T-helper 2 cell treated with Interferon-gamma antibody and Interleukin-4, amounts not matched to agents 5 μg/mL and 100 μg/mL, for 36 hours (primary cell): Measurements from ENCODE around the gene SLIRP.
"Not testable (repeated sequence)": the region's sequence is repeated elsewhere in the genome, so short reads cannot be mapped to it uniquely, and the experiment has no call there.

Source experiments
- DNase-seq: peaks from one replicate; pipeline ENCODE4 v3.0.0; 2021; ENCODE audit warnings: low spot score
- H3K27ac Mint-ChIP-seq: one replicate; pipeline ENCODE4 v1.8.0; 2021; ENCODE audit warnings: mild to moderate bottlenecking, mixed read lengths
- H3K27me3 Mint-ChIP-seq: one replicate; pipeline ENCODE4 v1.8.0; 2021; ENCODE audit warnings: low read depth, mixed read lengths
- H3K36me3 Mint-ChIP-seq: one replicate; pipeline ENCODE4 v1.8.0; 2021; ENCODE audit warnings: low read depth, mixed read lengths
- H3K4me1 Mint-ChIP-seq: one replicate; pipeline ENCODE4 v1.8.0; 2021; ENCODE audit warnings: low read depth, mixed read lengths
- H3K4me3 Mint-ChIP-seq: one replicate; pipeline ENCODE4 v1.8.0; 2022; ENCODE audit warnings: mild to moderate bottlenecking, moderate library complexity, mixed read lengths
- H3K9me3 Mint-ChIP-seq: one replicate; pipeline ENCODE4 v1.8.0; 2021; ENCODE audit warnings: mixed read lengths

The SLIRP gene

DNA sequence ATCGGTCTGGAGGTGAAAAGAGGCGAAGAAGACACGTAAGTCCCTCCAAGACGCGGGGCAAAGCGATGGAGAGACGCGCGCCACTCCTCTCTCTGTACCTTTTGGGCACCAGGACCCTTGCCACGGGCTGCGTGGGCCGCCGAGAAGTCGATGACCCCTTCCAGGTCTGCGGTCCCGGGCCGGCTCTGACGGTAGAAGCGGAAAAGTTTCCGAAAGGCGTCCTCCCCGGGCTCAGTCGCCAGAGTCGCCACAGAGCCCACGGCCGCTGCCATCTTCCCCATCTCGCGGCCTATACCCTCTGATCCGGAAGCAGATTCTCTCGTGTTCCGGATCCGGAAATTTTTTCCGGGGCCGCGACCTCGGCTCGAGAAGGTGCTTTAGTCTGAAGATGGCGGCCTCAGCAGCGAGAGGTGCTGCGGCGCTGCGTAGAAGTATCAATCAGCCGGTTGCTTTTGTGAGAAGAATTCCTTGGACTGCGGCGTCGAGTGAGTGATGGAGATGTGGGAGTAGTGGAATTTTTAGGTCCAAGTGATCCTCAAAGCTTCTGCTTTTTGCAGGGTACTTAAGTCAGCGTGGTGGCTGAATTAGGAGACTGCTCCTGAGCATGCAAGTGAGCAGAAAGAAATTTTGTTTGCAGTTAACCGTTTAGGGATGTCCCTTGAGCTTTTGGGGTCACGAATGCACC lies at the start of gene SLIRP, which contains the start of gene ALKBH1:
SLIRP (plus strand) TSS at position 380 of the 685 bp plus-strand sequence; CDS start at position 389, 9 bp downstream.
ALKBH1 (minus strand) TSS at position 300 of the 685 bp plus-strand sequence; CDS start at position 281, 19 bp downstream.
- H3K4me1 Mint-ChIP-seq, result peaks cover 29% of the 10 kb centered on the region

DNA sequence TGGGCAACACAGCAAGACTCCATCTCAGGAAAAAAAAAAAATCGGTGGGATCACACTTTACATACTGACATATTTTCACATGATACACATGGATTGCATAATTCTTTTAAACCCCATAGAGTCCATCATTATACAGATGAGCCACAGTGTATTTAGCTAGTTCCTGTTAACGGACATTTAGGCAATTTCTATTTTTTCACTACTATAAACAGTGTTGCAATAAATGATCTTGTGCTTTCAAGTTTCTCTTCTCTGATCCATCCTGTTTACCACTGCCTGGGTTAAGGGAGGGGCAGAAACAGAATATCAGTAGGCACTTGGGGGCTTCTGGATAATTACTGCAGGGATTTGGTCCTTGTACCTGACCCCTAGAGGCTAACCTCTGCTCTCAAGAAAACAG lies 48.1 kb upstream of the SLIRP start:
- no peak for DNase-seq
- Mint-ChIP-seq H3K27me3 (no peaks in the 10 kb centered on the region), H3K4me1 (peaks cover 2% of the 10 kb centered on the region), H3K9me3 (no peaks in the 10 kb centered on the region), H3K4me3 (no peak overlapping the region), H3K27ac (no peak overlapping the region), H3K36me3 (no peaks in the 10 kb centered on the region)

More for the DNA sequence above, at the start of gene SLIRP, which contains the start of gene ALKBH1:
- peaks cover 32% of the 10 kb centered on the region for H3K36me3 Mint-ChIP-seq
- peak; percentile 82 for DNase-seq
- peak within 1 kb of the TSS; percentile 99 for H3K4me3 Mint-ChIP-seq
- peak within 1 kb of the TSS; percentile 97 for H3K27ac Mint-ChIP-seq
- H3K27me3 Mint-ChIP-seq, result no peaks in the 10 kb centered on the region
- no peaks in the 10 kb centered on the region for H3K9me3 Mint-ChIP-seq

DNA sequence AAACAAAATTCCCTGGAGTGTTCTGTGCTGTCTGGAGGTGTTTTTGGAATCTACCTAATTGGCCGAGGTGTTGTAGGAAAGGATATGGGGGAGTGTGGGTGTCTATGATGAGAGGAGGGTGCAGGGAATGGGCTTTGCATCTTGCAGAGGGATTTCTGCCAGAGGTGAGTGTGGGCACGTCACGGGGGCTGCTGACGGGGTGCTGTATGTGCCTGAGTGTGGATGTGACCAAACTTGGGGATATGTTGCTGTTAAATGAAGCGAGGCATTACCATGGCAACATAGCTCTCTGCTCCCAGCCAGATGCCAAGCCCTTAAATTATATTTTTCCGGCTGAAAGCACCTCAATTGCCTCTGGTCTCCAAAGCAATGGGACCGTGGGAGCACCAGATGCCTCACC lies 47.1 kb upstream of the SLIRP start:
- no peak overlapping the region for H3K4me3 Mint-ChIP-seq
- no peaks in the 10 kb centered on the region for H3K36me3 Mint-ChIP-seq
- H3K27me3 Mint-ChIP-seq, result no peaks in the 10 kb centered on the region
- H3K9me3 Mint-ChIP-seq, result no peaks in the 10 kb centered on the region
- H3K27ac Mint-ChIP-seq, result no peak overlapping the region
- H3K4me1 Mint-ChIP-seq, result peaks cover 2% of the 10 kb centered on the region
- DNase-seq, result no peak

DNA sequence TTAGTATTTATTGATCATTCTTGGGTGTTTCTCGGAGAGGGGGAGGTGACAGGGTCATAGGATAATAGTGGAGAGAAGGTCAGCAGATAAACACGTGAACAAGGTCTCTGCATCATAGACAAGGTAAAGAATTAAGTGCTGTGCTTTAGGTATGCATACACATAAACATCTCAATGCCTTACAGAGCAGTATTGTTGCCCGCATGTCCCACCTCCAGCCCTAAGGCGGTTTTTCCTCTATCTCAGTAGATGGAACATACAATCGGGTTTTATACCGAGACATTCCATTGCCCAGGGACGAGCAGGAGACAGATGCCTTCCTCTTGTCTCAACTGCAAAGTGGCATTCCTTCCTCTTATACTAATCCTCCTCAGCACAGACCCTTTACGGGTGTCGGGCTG lies 46.3 kb upstream of the SLIRP start:
- DNase-seq, H3K9me3 Mint-ChIP-seq, H3K27me3 Mint-ChIP-seq, H3K27ac Mint-ChIP-seq, H3K36me3 Mint-ChIP-seq, H3K4me1 Mint-ChIP-seq, H3K4me3 Mint-ChIP-seq: not testable (repeated sequence)

DNA sequence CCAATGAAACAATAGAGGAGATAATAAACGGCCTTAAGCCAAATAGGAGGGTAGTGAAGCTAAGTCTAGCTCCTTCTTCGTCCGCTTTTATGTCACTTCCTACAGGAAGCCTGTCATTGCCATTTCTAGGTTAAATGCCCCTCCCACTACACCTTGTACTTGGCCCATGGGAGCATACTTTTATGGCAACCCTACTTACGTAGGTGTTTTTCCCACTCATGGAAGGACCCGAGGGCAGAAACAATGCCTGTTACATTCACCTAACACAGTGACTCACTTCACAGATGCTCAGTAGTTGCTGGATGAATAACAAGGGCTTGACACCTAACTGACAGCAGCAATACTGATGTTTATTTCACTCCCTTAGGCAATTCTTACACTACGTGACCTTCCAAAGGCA lies 44.6 kb upstream of the SLIRP start:
- Mint-ChIP-seq H3K36me3 (no peaks in the 10 kb centered on the region), H3K4me1 (peaks cover 2% of the 10 kb centered on the region), H3K9me3 (no peaks in the 10 kb centered on the region), H3K27me3 (no peaks in the 10 kb centered on the region), H3K27ac (no peak overlapping the region), H3K4me3 (no peak overlapping the region)
- DNase-seq, result no peak

DNA sequence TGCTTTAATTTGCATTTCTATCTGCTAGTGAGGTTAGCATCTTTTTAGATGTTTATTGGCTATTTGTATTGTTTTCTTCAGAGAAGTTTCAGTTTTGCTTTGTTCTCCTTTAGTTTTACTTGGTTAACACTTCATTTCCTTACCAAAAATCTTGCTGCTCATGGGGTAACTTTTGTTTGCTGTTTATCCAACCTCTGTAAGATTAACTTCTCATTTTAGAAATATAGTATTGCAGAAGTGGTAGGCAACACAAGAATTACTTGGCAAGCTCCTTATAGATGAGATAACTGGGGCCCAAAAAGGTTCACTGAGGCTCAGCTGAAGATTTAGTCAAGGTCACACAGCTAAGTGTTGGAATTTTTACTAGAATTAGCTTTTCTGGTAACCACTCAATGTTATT lies 40.6 kb upstream of the SLIRP start:
- H3K4me1 Mint-ChIP-seq, result peaks cover 2% of the 10 kb centered on the region
- H3K4me3 Mint-ChIP-seq, result no peak overlapping the region
- H3K27ac Mint-ChIP-seq, result peak overlapping the region; percentile 8
- no peaks in the 10 kb centered on the region for H3K27me3 Mint-ChIP-seq
- H3K36me3 Mint-ChIP-seq, result no peaks in the 10 kb centered on the region
- no peak for DNase-seq
- no peaks in the 10 kb centered on the region for H3K9me3 Mint-ChIP-seq

DNA sequence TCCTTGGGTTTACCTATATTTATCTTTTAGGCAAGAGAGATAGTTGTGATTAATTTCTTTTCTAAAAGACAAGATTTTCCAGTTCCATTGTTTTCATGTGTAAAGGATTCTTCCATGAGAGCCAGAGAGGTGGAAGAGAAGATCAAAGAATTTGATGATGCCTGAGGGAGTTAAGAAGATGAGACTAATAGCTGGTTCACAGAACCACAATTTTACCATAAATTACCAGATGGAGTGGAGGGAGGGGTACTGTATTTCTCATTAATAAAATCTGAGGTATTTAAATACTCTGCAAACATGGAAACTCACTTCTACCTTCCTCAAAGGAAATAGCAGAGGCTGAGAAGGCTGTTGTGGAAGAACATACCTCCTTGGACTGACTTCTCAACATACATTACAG lies 34.7 kb upstream of the SLIRP start:
- H3K36me3 Mint-ChIP-seq, result peaks cover 26% of the 10 kb centered on the region
- no peak overlapping the region for H3K27ac Mint-ChIP-seq
- H3K27me3 Mint-ChIP-seq, result no peaks in the 10 kb centered on the region
- no peaks in the 10 kb centered on the region for H3K4me1 Mint-ChIP-seq
- DNase-seq, result no peak
- no peaks in the 10 kb centered on the region for H3K9me3 Mint-ChIP-seq
- H3K4me3 Mint-ChIP-seq, result no peak overlapping the region

DNA sequence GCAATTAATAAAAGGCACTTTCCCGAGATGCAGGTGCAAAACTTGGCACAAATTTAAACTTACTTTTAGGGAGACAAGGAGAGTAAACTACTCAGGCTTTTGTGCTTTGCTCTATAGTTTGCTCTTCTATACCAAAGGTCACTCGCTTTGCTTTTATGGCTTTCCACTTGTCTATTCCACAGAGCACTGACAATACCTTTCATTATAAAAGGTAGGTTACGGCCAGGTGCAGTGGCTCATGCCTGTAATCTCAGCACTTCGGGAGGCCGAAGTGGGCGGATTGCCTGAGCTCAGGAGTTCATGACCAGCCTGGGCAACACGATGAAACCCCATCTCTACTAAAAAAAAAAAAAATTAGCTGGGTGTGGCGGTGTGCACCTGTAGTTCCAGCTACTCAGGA lies 33.0 kb upstream of the SLIRP start:
- Mint-ChIP-seq H3K27me3 (no peaks in the 10 kb centered on the region), H3K4me3 (no peak overlapping the region), H3K4me1 (no peaks in the 10 kb centered on the region), H3K27ac (no peak overlapping the region), H3K9me3 (no peaks in the 10 kb centered on the region), H3K36me3 (peaks cover 35% of the 10 kb centered on the region)
- DNase-seq, result no peak

DNA sequence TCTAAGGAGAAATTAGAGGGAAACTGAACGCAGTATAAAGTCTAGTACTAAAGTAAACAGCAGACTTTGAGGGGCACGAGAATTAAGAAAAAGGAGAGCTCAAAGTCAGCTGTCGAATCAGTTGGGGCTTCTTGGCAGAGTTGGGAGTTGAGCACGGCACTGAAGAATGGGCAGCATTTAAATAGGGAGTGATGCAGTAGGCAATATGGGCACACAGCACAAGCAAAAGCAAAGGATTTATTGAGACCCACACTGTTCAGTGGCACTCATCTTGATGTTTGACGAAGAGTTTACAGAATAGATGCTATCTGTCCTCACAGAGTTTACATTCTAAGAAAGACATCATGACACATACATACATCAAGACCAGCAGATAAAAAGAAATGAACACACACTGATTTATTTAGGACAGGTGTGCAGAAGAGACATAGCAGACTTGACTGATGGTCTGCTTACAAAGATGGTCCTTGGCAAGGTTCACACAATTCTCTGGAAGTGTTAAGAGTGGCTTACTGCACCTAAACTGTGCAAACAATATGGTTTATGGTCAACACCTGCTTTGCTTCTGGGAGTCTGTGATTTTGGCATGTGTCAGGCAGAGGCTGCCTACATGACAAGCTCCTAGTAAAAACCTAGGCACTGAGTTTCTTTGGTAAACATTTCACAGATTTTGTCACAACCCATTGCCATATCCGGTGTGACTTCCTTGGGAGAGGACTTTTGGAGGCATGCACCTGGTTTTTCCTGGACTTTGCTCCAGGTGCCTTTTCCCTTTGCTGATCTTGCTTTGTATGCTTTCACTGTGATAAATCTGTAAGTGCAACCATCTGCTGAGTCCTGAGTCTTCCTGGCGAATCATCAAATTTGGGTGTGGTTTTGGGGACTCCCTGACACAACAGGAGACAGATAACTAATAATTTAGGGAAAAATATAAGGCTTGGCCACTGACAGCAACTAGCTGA lies 26.4 kb upstream of the SLIRP start:
- H3K36me3 Mint-ChIP-seq, result peaks cover 14% of the 10 kb centered on the region
- H3K4me1 Mint-ChIP-seq, result peaks cover 13% of the 10 kb centered on the region
- H3K9me3 Mint-ChIP-seq, result no peaks in the 10 kb centered on the region
- no peak overlapping the region for H3K27ac Mint-ChIP-seq
- no peak overlapping the region for H3K4me3 Mint-ChIP-seq
- H3K27me3 Mint-ChIP-seq, result no peaks in the 10 kb centered on the region
- no peak for DNase-seq

DNA sequence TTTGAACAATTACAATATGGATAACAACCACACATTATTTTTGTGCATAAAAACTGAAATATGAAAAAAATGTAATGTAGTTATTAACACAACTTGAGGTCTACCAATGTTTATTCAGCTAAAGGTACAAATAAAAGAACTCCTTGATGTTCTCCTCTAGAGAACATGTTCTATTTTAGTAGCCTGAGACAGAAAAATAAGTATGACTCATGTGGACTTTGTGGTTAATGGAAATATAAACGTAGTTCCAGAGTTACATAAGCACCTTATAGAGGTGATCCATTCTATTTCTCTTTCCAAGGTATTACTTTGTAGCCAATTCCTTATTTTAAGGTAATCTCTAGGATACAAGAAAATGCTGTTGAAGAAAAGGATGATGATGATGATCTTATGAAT lies 25.7 kb upstream of the SLIRP start:
- peaks cover 13% of the 10 kb centered on the region for H3K4me1 Mint-ChIP-seq
- H3K9me3 Mint-ChIP-seq, result no peaks in the 10 kb centered on the region
- no peak overlapping the region for H3K4me3 Mint-ChIP-seq
- H3K36me3 Mint-ChIP-seq, result peaks cover 15% of the 10 kb centered on the region
- no peaks in the 10 kb centered on the region for H3K27me3 Mint-ChIP-seq
- H3K27ac Mint-ChIP-seq, result no peak overlapping the region
- no peak for DNase-seq

DNA sequence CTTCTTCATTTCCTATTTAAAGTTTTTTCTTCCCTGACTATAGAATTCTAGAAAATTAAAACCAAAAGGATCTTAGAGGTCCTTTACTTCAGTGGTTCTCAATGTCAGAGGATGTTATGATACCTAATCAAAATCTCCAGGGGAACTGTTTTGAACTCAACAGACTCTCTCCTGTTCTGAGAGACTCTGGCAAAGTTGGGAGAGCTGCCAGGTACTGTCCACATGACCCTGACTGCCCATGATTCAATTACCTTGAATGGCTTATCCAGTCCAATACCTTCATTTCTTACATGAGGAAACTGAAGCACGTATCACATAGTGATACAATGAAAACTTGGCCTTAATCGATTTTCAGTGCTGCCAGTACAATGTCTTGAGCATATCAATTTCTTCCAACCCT lies 16.6 kb upstream of the SLIRP start:
- no peak overlapping the region for H3K27ac Mint-ChIP-seq
- DNase-seq, result no peak

DNA sequence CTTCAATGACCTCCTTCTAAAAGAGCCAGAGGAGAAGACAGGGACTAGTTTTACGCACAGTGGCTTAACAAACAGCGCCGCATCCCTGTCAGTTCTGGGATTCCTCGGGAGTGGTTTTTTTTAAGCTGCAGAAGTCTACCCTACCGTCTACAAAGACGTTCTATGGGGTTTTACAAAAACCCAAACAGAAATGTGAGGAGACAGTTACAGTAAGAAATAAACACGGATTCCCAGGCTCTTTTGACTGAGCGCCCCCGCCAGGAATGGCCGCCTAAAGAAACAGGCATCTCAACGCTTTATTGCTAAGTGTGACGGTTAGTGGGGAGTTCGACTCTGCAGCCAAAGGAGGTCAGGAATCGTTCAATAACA lies 564 bp upstream of the SLIRP start:
- H3K9me3 Mint-ChIP-seq, result no peaks in the 10 kb centered on the region
- no peak for DNase-seq
- peaks cover 31% of the 10 kb centered on the region for H3K36me3 Mint-ChIP-seq
- H3K4me3 Mint-ChIP-seq, result peak overlapping the region; percentile 99
- H3K27me3 Mint-ChIP-seq, result no peaks in the 10 kb centered on the region
- peaks cover 29% of the 10 kb centered on the region for H3K4me1 Mint-ChIP-seq
- H3K27ac Mint-ChIP-seq, result peak overlapping the region; percentile 97

More for the DNA sequence above, 16.6 kb upstream of the SLIRP start:
- Mint-ChIP-seq H3K9me3 (no peaks in the 10 kb centered on the region), H3K36me3 (peaks cover 37% of the 10 kb centered on the region), H3K4me3 (no peak overlapping the region), H3K27me3 (no peaks in the 10 kb centered on the region), H3K4me1 (peaks cover 2% of the 10 kb centered on the region)

DNA sequence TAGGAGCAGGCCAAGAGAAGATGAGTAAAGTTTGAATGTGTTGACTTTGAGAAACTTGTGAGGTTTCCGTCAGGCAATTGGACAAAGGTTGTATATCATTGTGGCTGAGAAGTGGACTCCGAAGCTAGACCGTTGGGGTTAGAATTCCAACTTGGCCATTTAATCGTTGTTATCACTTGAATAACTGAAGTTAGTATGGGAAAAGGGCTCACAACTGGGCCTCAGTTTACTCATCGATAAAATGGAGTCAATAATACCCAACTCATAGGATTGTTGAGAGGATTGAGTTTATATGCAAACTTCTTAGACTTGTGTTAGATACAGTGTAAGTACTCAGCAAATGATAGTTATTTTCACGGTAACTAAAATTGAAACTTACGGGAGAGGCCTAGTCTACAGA lies 846 bp downstream of the SLIRP start:
- Mint-ChIP-seq H3K4me3 (peak overlapping the region; percentile 99), H3K4me1 (peaks cover 29% of the 10 kb centered on the region), H3K27ac (peak overlapping the region; percentile 97), H3K9me3 (no peaks in the 10 kb centered on the region), H3K36me3 (peaks cover 32% of the 10 kb centered on the region), H3K27me3 (no peaks in the 10 kb centered on the region)
- DNase-seq, result no peak

DNA sequence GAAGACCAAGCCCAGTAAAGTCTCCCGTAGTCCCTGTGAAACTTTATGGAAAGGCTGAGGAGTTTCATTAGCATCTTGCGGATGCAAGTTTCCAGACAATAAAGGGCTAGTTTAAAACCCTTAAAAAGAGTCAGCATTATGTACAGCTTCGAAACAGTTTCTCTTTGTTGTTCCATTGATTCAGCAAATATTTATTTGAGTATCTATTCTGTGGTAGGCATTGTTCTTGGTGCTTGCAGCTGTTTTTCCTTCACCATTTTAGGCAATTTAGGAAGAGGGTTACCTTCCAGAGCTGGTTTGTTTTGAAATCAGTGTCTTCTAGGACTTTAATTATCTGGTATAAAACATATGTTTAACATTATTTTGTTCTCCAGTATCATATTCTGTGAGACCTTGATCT lies 1.5 kb downstream of the SLIRP start:
- H3K4me3 Mint-ChIP-seq, result peak overlapping the region; percentile 99
- H3K27me3 Mint-ChIP-seq, result no peaks in the 10 kb centered on the region
- peaks cover 29% of the 10 kb centered on the region for H3K4me1 Mint-ChIP-seq
- H3K36me3 Mint-ChIP-seq, result peaks cover 27% of the 10 kb centered on the region
- DNase-seq, result no peak
- no peaks in the 10 kb centered on the region for H3K9me3 Mint-ChIP-seq
- no peak overlapping the region for H3K27ac Mint-ChIP-seq
